IMR-90 (cell line): ENCODE results near the gene CD300C.

Source experiments
- BHLHE40 ChIP-seq: fragments of 150-350 bp; IDR thresholded peaks from 2 replicates; pipeline ENCODE4 v1.6.1; 2016; ENCODE audit warnings: mild to moderate bottlenecking, low read depth, low read length
- CEBPB ChIP-seq: IDR thresholded peaks from 2 replicates; pipeline ENCODE4 v1.6.1; 2012; ENCODE audit warnings: low read depth, low read length, improper control_type of control experiment
- FOS ChIP-seq: fragments of 150-350 bp; IDR thresholded peaks from 2 replicates; pipeline ENCODE4 v1.6.1; 2016; ENCODE audit warnings: low read depth, low read length
- MAZ ChIP-seq: IDR thresholded peaks from 2 replicates; pipeline ENCODE4 v1.6.1; 2012; ENCODE audit warnings: low read depth, mild to moderate bottlenecking, low read length, improper control_type of control experiment, moderate library complexity, borderline replicate concordance
- MXI1 ChIP-seq: IDR thresholded peaks from 2 replicates; pipeline ENCODE4 v1.6.1; 2012; ENCODE audit warnings: low read depth, mild to moderate bottlenecking, low read length, moderate library complexity, borderline replicate concordance
- NFE2L2 ChIP-seq: fragments of 150-350 bp; IDR thresholded peaks from 2 replicates; pipeline ENCODE4 v1.6.1; 2016; ENCODE audit warnings: low read depth, mild to moderate bottlenecking, low read length
- POLR2A ChIP-seq: IDR thresholded peaks from 2 replicates; pipeline ENCODE4 v1.6.1; 2012; ENCODE audit warnings: mild to moderate bottlenecking, low read depth, low read length
- RCOR1 ChIP-seq: IDR thresholded peaks from 2 replicates; pipeline ENCODE4 v1.6.1; 2012; ENCODE audit warnings: mild to moderate bottlenecking, low read length, improper control_type of control experiment; ENCODE audit not compliant: insufficient replicate concordance
- RFX5 ChIP-seq: IDR thresholded peaks from 2 replicates; pipeline ENCODE4 v1.8.0; 2012; ENCODE audit warnings: low read depth, mild to moderate bottlenecking, low read length, moderate library complexity
- SMC3 ChIP-seq: fragments of 150-350 bp; IDR thresholded peaks from 2 replicates; pipeline ENCODE4 v1.6.1; 2016; ENCODE audit warnings: low read depth, mild to moderate bottlenecking, antibody characterized with exemption, low read length, moderate library complexity
- USF2 ChIP-seq: fragments of 150-350 bp; IDR thresholded peaks from 2 replicates; pipeline ENCODE4 v1.6.1; 2017; ENCODE audit warnings: mild to moderate bottlenecking, antibody characterized with exemption, low read length, low read depth
- TF ChIP-seq, protein P1 (sequence below): conservative IDR thresholded peaks from 2 replicates; pipeline ENCODE4 v1.5.1; 2012; ENCODE audit warnings: mild to moderate bottlenecking, low read depth, low read length, improper control_type of control experiment
- TF ChIP-seq, protein P2 (sequence below): fragments of 150-350 bp; IDR thresholded peaks from 2 replicates; pipeline ENCODE4 v1.6.1; 2016; ENCODE audit warnings: low read depth, mild to moderate bottlenecking, low read length, moderate library complexity, borderline replicate concordance

DNA sequence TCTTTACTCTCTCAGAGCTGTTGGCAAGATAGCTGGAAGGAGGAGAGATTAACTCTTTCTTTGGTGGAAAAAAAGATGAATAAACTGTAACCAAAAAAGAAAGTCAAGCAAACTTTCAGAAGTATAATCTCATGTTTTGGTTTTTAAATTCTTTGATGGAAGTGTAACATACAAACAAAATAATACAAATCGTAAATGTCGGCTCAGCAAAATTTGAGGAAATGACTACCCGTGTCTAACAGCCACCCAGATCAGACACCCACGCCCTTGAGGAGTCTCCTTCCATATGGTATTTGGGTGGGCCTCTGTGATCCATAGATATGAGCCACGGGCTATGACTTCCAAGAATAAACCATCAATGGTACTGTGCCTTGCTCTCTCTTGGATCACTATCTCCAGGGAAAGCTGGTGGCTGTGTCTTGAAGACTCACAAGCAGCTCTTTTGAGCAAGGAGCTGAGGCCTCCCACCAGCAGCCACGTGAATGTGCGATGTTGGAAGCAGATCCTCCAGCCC is 9.6 kb upstream of the CD300C start:
- TF ChIP-seq, protein P1, sequence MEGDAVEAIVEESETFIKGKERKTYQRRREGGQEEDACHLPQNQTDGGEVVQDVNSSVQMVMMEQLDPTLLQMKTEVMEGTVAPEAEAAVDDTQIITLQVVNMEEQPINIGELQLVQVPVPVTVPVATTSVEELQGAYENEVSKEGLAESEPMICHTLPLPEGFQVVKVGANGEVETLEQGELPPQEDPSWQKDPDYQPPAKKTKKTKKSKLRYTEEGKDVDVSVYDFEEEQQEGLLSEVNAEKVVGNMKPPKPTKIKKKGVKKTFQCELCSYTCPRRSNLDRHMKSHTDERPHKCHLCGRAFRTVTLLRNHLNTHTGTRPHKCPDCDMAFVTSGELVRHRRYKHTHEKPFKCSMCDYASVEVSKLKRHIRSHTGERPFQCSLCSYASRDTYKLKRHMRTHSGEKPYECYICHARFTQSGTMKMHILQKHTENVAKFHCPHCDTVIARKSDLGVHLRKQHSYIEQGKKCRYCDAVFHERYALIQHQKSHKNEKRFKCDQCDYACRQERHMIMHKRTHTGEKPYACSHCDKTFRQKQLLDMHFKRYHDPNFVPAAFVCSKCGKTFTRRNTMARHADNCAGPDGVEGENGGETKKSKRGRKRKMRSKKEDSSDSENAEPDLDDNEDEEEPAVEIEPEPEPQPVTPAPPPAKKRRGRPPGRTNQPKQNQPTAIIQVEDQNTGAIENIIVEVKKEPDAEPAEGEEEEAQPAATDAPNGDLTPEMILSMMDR = no peak
- TF ChIP-seq RFX5 = no peak
- no peak for TF ChIP-seq MXI1
- no peak for TF ChIP-seq POLR2A
- no peak for TF ChIP-seq SMC3
- no peak for TF ChIP-seq USF2
- TF ChIP-seq RCOR1 = no peak
- TF ChIP-seq MAZ = no peak
- no peak for TF ChIP-seq FOS
- TF ChIP-seq CEBPB = no peak
- TF ChIP-seq NFE2L2 = no peak
- TF ChIP-seq BHLHE40 = no peak
- TF ChIP-seq, protein P2, sequence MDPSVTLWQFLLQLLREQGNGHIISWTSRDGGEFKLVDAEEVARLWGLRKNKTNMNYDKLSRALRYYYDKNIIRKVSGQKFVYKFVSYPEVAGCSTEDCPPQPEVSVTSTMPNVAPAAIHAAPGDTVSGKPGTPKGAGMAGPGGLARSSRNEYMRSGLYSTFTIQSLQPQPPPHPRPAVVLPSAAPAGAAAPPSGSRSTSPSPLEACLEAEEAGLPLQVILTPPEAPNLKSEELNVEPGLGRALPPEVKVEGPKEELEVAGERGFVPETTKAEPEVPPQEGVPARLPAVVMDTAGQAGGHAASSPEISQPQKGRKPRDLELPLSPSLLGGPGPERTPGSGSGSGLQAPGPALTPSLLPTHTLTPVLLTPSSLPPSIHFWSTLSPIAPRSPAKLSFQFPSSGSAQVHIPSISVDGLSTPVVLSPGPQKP = no peak
